A673 (cell line): ENCODE measurements around the gene CXXC4. TPM values are rescaled to one million over a fixed set of nuclear protein-coding genes. Genes with fewer than 3 reads are reported as not detected.

Experiments used
- BruUV-seq: library from RNA; stranded (reverse); fragments of 400-500 nt; replicated peaks from 2 replicates; lab custom pipeline; 2021; lab: Mats Ljungman, UMichigan
- CTCF ChIA-PET: fragments of 300-600 bp; sonication (Branson Sonifier 250); formaldehyde crosslinking; loops from one replicate; lab custom pipeline; 2022; ENCODE audit warnings: antibody characterized with exemption; lab: Charles Lee
- POLR2A ChIA-PET: fragments of 300-600 bp; sonication (Branson Sonifier 250); formaldehyde crosslinking; loops from one replicate; lab custom pipeline; 2022; ENCODE audit warnings: antibody characterized with exemption; ENCODE audit not compliant: low non-redundant PET; lab: Charles Lee
- DNase-seq: peaks from one replicate; pipeline ENCODE4 v3.0.0-alpha.2; 2015; ENCODE audit warnings: low spot score
- H3K27ac ChIP-seq: fragments of 200-600 bp; sonication (generic); 2 replicates; pipeline ENCODE4 v1.5.1; 2016; ENCODE audit warnings: mixed run types, low read depth, mild to moderate bottlenecking, mixed read lengths, antibody characterized with exemption, low read length; ENCODE audit not compliant: poor library complexity, severe bottlenecking
- H3K27me3 ChIP-seq: fragments of 200-600 bp; sonication (generic); replicated peaks from 2 replicates; pipeline ENCODE4 v1.6.1; 2017; ENCODE audit warnings: mixed run types, low read depth, mild to moderate bottlenecking, mixed read lengths, antibody characterized with exemption, low read length; ENCODE audit not compliant: insufficient read depth, poor library complexity
- H3K36me3 ChIP-seq: fragments of 200-600 bp; sonication (generic); 2 replicates; pipeline ENCODE4 v1.6.1; 2016; ENCODE audit warnings: mixed run types, mild to moderate bottlenecking, mixed read lengths, antibody characterized with exemption, low read length; ENCODE audit not compliant: insufficient read depth, poor library complexity, severe bottlenecking
- H3K4me1 ChIP-seq: fragments of 200-600 bp; sonication (generic); 2 replicates; pipeline ENCODE4 v1.6.1; 2017; ENCODE audit warnings: mixed run types, mild to moderate bottlenecking, mixed read lengths, antibody characterized with exemption, low read length; ENCODE audit not compliant: insufficient read depth, poor library complexity, severe bottlenecking
- H3K4me3 ChIP-seq: fragments of 200-600 bp; sonication (generic); 2 replicates; pipeline ENCODE4 v1.5.1; 2016; ENCODE audit warnings: low read depth, mixed run types, mild to moderate bottlenecking, mixed read lengths, low read length; ENCODE audit not compliant: poor library complexity, severe bottlenecking
- H3K9me3 ChIP-seq: fragments of 200-600 bp; sonication (generic); 2 replicates; pipeline ENCODE4 v1.6.1; 2016; ENCODE audit warnings: mixed run types, low read depth, mild to moderate bottlenecking, mixed read lengths, antibody characterized with exemption, low read length; ENCODE audit not compliant: poor library complexity, severe bottlenecking
- EZH2 ChIP-seq: fragments of 200-600 bp; sonication (generic); IDR thresholded peaks from 2 replicates; pipeline ENCODE4 v1.6.1; 2017; ENCODE audit warnings: borderline replicate concordance, low read depth, mild to moderate bottlenecking, mixed read lengths, antibody characterized with exemption, low read length; ENCODE audit not compliant: poor library complexity, severe bottlenecking
- intact Hi-C: fragments of 100-400 bp; cut with micrococcal nuclease; formaldehyde crosslinking; loops from one replicate; pipeline ENCODE4 v1.10.0; 2022; ENCODE audit not compliant: unreplicated experiment
- total RNA-seq: library from RNA; stranded (reverse); gene quantifications from 2 replicates; pipeline ENCODE4 v1.2.3, GENCODE V29; 2021
- TF ChIP-seq, protein P1 (sequence below): fragments of 300-800, 200-600 bp; sonication (generic); conservative IDR thresholded peaks from 2 replicates; pipeline ENCODE4 v1.5.1; 2017; ENCODE audit warnings: low read depth, mild to moderate bottlenecking, antibody characterized with exemption, low read length, moderate library complexity, mixed read lengths

CXXC4 gene
- total RNA-seq, 1 experiment from 2014 or later = 1.8 TPM

DNA sequence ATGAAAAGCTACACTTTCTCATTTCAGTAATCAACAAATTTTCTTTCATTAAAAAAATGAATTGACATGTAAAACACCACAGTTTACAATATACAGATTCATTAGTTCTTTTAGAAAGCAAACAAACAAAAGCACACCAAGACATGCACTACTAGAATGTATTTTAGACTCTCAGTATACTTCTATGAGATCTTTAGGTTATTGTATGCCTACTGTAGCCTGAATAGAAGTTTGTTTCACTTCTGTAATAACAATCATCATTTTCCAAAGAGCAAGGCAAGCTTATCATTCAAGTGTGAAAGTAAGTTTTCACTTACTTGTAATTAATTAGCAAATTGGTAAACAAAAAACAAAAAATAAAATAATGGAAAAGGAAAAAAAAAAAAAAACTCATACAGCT is 24.9 kb downstream of the CXXC4 start:
- ChIA-PET CTCF (no interaction called here), POLR2A (interaction anchor here (0.6 kb wide), 2 partner anchors 19 to 22 kb away, joined by 3 read pairs; no protein-coding TSS in a partner anchor)
- no peak for DNase-seq
- TF ChIP-seq EZH2 = no peak
- TF ChIP-seq, protein P1, sequence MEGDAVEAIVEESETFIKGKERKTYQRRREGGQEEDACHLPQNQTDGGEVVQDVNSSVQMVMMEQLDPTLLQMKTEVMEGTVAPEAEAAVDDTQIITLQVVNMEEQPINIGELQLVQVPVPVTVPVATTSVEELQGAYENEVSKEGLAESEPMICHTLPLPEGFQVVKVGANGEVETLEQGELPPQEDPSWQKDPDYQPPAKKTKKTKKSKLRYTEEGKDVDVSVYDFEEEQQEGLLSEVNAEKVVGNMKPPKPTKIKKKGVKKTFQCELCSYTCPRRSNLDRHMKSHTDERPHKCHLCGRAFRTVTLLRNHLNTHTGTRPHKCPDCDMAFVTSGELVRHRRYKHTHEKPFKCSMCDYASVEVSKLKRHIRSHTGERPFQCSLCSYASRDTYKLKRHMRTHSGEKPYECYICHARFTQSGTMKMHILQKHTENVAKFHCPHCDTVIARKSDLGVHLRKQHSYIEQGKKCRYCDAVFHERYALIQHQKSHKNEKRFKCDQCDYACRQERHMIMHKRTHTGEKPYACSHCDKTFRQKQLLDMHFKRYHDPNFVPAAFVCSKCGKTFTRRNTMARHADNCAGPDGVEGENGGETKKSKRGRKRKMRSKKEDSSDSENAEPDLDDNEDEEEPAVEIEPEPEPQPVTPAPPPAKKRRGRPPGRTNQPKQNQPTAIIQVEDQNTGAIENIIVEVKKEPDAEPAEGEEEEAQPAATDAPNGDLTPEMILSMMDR = no peak
- Histone ChIP-seq H3K27ac (no peak overlapping the region), H3K36me3 (no peaks in the 10 kb centered on the region), H3K4me3 (no peak overlapping the region), H3K4me1 (no peaks in the 10 kb centered on the region), H3K27me3 (no peaks in the 10 kb centered on the region), H3K9me3 (no peaks in the 10 kb centered on the region)
- intact Hi-C loops = no loop called here
- no TSS peak for BruUV-seq

GRCh38 chr4:104465619-104466018 is 29.1 kb downstream of the CXXC4 start:
- intact Hi-C loops = no loop called here
- no TSS peak for BruUV-seq

DNA sequence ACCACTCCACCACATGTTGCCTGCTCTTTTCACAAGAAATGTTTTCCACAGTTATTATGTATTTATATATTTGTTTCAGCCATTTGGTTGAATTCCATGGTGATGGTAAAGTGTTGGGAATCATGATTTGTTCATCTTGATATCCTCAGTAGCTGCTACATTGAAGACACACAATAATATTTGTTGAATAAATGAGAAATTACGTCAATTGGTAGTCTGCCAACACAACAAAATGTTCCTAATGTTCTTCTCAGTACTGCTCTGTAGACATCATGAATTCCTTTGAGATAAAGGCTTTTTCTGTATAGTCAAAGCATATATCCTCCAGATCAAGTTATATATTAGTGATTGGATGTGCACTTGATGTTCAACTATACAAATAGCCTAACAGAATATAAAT is 29.5 kb downstream of the CXXC4 start:
- DNase-seq = no peak
- no peak overlapping the region for H3K4me3 ChIP-seq
- no peaks in the 10 kb centered on the region for H3K36me3 ChIP-seq
- CTCF ChIA-PET = no interaction called here
- no peaks in the 10 kb centered on the region for H3K9me3 ChIP-seq
- BruUV-seq = no TSS peak
- H3K4me1 ChIP-seq = no peaks in the 10 kb centered on the region
- TF ChIP-seq, protein P1 = no peak
- TF ChIP-seq EZH2 = no peak
- intact Hi-C loops = no loop called here
- no peak overlapping the region for H3K27ac ChIP-seq
- POLR2A ChIA-PET = no interaction called here
- no peaks in the 10 kb centered on the region for H3K27me3 ChIP-seq

More at GRCh38 chr4:104465619-104466018, 29.1 kb downstream of the CXXC4 start:
- TF ChIP-seq, protein P1 = no peak
- no peak for TF ChIP-seq EZH2
- ChIA-PET CTCF (no interaction called here), POLR2A (no interaction called here)
- Histone ChIP-seq H3K27ac (no peak overlapping the region), H3K9me3 (no peaks in the 10 kb centered on the region), H3K27me3 (no peaks in the 10 kb centered on the region), H3K4me3 (no peak overlapping the region), H3K36me3 (no peaks in the 10 kb centered on the region), H3K4me1 (no peaks in the 10 kb centered on the region)
- DNase-seq = no peak
